K562 (cell line): Measurements from ENCODE around the gene SPEG. TPM values are rescaled to one million over a fixed set of nuclear protein-coding genes. Genes with fewer than 3 reads are reported as not detected.

Experiments
- ARHGAP35 ChIP-seq: fragments of 450-650 bp; IDR thresholded peaks from 2 replicates; pipeline ENCODE4 v1.6.1; 2018; ENCODE audit not compliant: partially characterized antibody
- ARNT ChIP-seq, 2 experiments: fragments of 450-650 bp; IDR thresholded peaks; 2 replicates each; pipeline ENCODE4 v1.6.1; 2016; ENCODE audit warnings: mild to moderate bottlenecking in 1 of 2
- CHD2 ChIP-seq: IDR thresholded peaks from 2 replicates; pipeline ENCODE4 v1.6.1; 2011; ENCODE audit warnings: low read depth, low read length
- CREB3L1 ChIP-seq: fragments of 450-650 bp; IDR thresholded peaks from 2 replicates; pipeline ENCODE4 v1.6.1; 2014; ENCODE audit warnings: low read depth, mild to moderate bottlenecking, moderate library complexity, borderline replicate concordance
- CREB5 ChIP-seq: fragments of 250-450 bp; sonication (Bioruptor Pico); IDR thresholded peaks from 2 replicates; pipeline ENCODE4 v1.5.0; 2020; ENCODE audit warnings: mild to moderate bottlenecking
- EHMT2 ChIP-seq: fragments of 450-650 bp; IDR thresholded peaks from 2 replicates; pipeline ENCODE4 v1.6.1; 2018; ENCODE audit warnings: antibody characterized with exemption
- ELF1 ChIP-seq: fragments of 200-800 bp; sonication (Bioruptor generic); IDR thresholded peaks from 2 replicates; pipeline ENCODE4 v1.6.1; 2016; ENCODE audit warnings: missing genetic modification characterization, missing compliant biosample characterization
- ELF2 ChIP-seq: fragments of 250-450 bp; sonication (Bioruptor Pico); IDR thresholded peaks from 2 replicates; pipeline ENCODE4 v1.5.0; 2021; ENCODE audit warnings: mild to moderate bottlenecking
- FOXA3 ChIP-seq, 2 experiments: fragments of 450-650 bp in 1 of 2; sonication (generic) in 1 of 2; formaldehyde crosslinking; IDR thresholded peaks in 1 of 2; conservative IDR thresholded peaks in 1 of 2; 2 replicates each; pipeline versions ENCODE4 v1.4.0 to v1.8.0; 2020 to 2022; ENCODE audit warnings: mild to moderate bottlenecking in 2 of 2, missing genetic modification reagents in 1 of 2
- HEY1 ChIP-seq: fragments of 250-450 bp; sonication (Bioruptor Pico); IDR thresholded peaks from 2 replicates; pipeline ENCODE4 v1.5.0; 2020; ENCODE audit warnings: mild to moderate bottlenecking, moderate library complexity, borderline replicate concordance
- HNRNPUL1 ChIP-seq: fragments of 200-400 bp; formaldehyde crosslinking; IDR thresholded peaks from 2 replicates; pipeline ENCODE4 v1.6.1; 2017; ENCODE audit warnings: low read length
- KLF1 ChIP-seq: fragments of 450-650 bp; IDR thresholded peaks from 2 replicates; pipeline ENCODE4 v1.6.1; 2016; ENCODE audit warnings: missing genetic modification characterization, missing compliant biosample characterization
- KLF16 ChIP-seq: IDR thresholded peaks from 2 replicates; pipeline ENCODE4 v1.6.1; 2016; ENCODE audit warnings: antibody characterized with exemption
- NCOA6 ChIP-seq: fragments of 450-650 bp; IDR thresholded peaks from 2 replicates; pipeline ENCODE4 v1.6.1; 2017; ENCODE audit warnings: mild to moderate bottlenecking
- NFXL1 ChIP-seq: fragments of 450-650 bp; formaldehyde crosslinking; IDR thresholded peaks from 2 replicates; pipeline ENCODE4 v1.4.0; 2021; ENCODE audit warnings: mild to moderate bottlenecking
- PHB2 ChIP-seq: fragments of 450-650 bp; IDR thresholded peaks from 2 replicates; pipeline ENCODE4 v1.6.1; 2017; ENCODE audit warnings: low read depth
- POLR2B ChIP-seq: fragments of 450-650 bp; IDR thresholded peaks from 2 replicates; pipeline ENCODE4 v1.6.1; 2018; ENCODE audit warnings: low read depth; ENCODE audit not compliant: partially characterized antibody
- RAD51 ChIP-seq: fragments of 450-650 bp; IDR thresholded peaks from 2 replicates; pipeline ENCODE4 v1.7.1; 2016; ENCODE audit warnings: low read depth, mild to moderate bottlenecking, borderline replicate concordance
- RBM39 ChIP-seq: fragments of 200-400 bp; formaldehyde crosslinking; optimal IDR thresholded peaks from 2 replicates; pipeline ENCODE3; 2018; ENCODE audit warnings: low read depth, low read length
- SMC3 ChIP-seq: conservative IDR thresholded peaks from 2 replicates; pipeline ENCODE4 v1.6.1; 2011; ENCODE audit warnings: low read depth, low read length, improper control_type of control experiment; ENCODE audit not compliant: insufficient read depth
- TEAD2 ChIP-seq: fragments of 450-650 bp; IDR thresholded peaks from 2 replicates; pipeline ENCODE4 v1.6.1; 2016; ENCODE audit warnings: missing genetic modification characterization, control low read depth, missing compliant biosample characterization
- VEZF1 ChIP-seq: fragments of 200-800 bp; sonication (Bioruptor generic); IDR thresholded peaks from 2 replicates; pipeline ENCODE4 v1.6.1; 2017; ENCODE audit warnings: missing genetic modification characterization, missing compliant biosample characterization
- XRCC3 ChIP-seq: fragments of 450-650 bp; IDR thresholded peaks from 2 replicates; pipeline ENCODE4 v1.6.1; 2017; ENCODE audit warnings: mild to moderate bottlenecking, moderate library complexity
- ZNF217 ChIP-seq: sonication (generic); formaldehyde crosslinking; IDR thresholded peaks from 2 replicates; pipeline ENCODE4 v1.8.0; 2022; ENCODE audit warnings: mild to moderate bottlenecking, missing genetic modification reagents
- ZNF239 ChIP-seq: fragments of 250-450 bp; sonication (Bioruptor Pico); IDR thresholded peaks from 2 replicates; pipeline ENCODE4 v1.4.0; 2020; ENCODE audit warnings: mild to moderate bottlenecking
- ZNF444 ChIP-seq: fragments of 250-450 bp; sonication (Bioruptor Pico); IDR thresholded peaks from 2 replicates; pipeline ENCODE4 v1.4.0; 2020; ENCODE audit warnings: mild to moderate bottlenecking, moderate library complexity
- ZNF75A ChIP-seq: fragments of 450-650 bp; formaldehyde crosslinking; IDR thresholded peaks from 2 replicates; pipeline ENCODE4 v1.4.0; 2020; ENCODE audit warnings: mild to moderate bottlenecking
- ZNF785 ChIP-seq: fragments of 250-450 bp; sonication (Bioruptor Pico); IDR thresholded peaks from 2 replicates; pipeline ENCODE4 v1.4.0; 2020; ENCODE audit warnings: mild to moderate bottlenecking
- ZNF79 ChIP-seq: fragments of 250-450 bp; sonication (Bioruptor Pico); IDR thresholded peaks from 2 replicates; pipeline ENCODE4 v1.4.0; 2020; ENCODE audit warnings: low read depth, mild to moderate bottlenecking, moderate library complexity
- polyA plus RNA-seq, 8 experiments: library from polyadenylated mRNA; depleted of rRNA in 4 of 8; stranded (reverse) in 5 of 8; unstranded in 3 of 8; fragments of >200 nt; fragmentation: Nextera tagmentation in 2 of 8; fragmentation: Illumina TruSeq in 1 of 8; extraction: Ambion mirVana in 2 of 8; extraction: Trizol in 1 of 8; gene quantifications; 2 replicates each; pipeline versions ENCODE4 v1.2.1 to v1.2.3, GENCODE V29; 2011 to 2014; ENCODE audit warnings: inconsistent platforms in 1 of 8, missing spikeins in 1 of 8
- total RNA-seq, 7 experiments: library from RNA; depleted of rRNA in 6 of 7; stranded (reverse); fragments of >200 nt in 6 of 7; fragmentation: Illumina TruSeq in 2 of 7; extraction: Trizol in 2 of 7; gene quantifications; 2 replicates each; pipeline versions ENCODE4 v1.2.1 to v1.2.3, GENCODE V29; 2011 to 2021; ENCODE audit warnings: low replicate concordance in 1 of 7

SPEG gene
- total and polyA plus RNA-seq, 9 of the 15 experiments (the other 6 are each of a cell fraction or from before 2014, with no cell fraction given), result 0.49 to 8.7 (median 3.0) TPM

GRCh38 chr2:219509780-219510511 lies 75.3 kb downstream of the SPEG start (continued):
- peak; percentile 84 for TF ChIP-seq ZNF75A (CRISPR knock-in tag)
- TF ChIP-seq KLF1, result no peak
- no peak for TF ChIP-seq ZNF785 (CRISPR knock-in tag)
- TF ChIP-seq TEAD2 (tag), result no peak
- TF ChIP-seq HEY1 (CRISPR knock-in tag), result no peak
- TF ChIP-seq RAD51, result no peak
- TF ChIP-seq NCOA6, result peak; percentile 84
- 0 out of 2 replicates have a peak, but pooled peaks have one; percentile 34 for TF ChIP-seq CHD2
- no peak for TF ChIP-seq ZNF79 (CRISPR knock-in tag)
- no peak for TF ChIP-seq ZNF239 (CRISPR knock-in tag)
- TF ChIP-seq CREB3L1, result no peak
- no peak for TF ChIP-seq ZNF444 (CRISPR knock-in tag)
- TF ChIP-seq XRCC3, result no peak
- no peak for TF ChIP-seq ZNF217 (CRISPR knock-in tag)
- TF ChIP-seq FOXA3 (CRISPR knock-in tag; conservative IDR thresholded peaks at IDR 0.05 in 1 of 2, IDR thresholded peaks at IDR 0.05 in 1 of 2), result no peak
- TF ChIP-seq ARHGAP35, result no peak
- no peak for TF ChIP-seq HNRNPUL1
- no peak for TF ChIP-seq CREB5
- peak; percentile 90 to 92 for TF ChIP-seq ARNT (IDR thresholded peaks at IDR 0.05)
- TF ChIP-seq ELF2 (CRISPR knock-in tag), result no peak
- peak; percentile 25; the same call in 1 of the 2 replicates for TF ChIP-seq SMC3
- TF ChIP-seq VEZF1 (CRISPR knock-in tag), result peak; percentile 98
- no peak for TF ChIP-seq NFXL1 (CRISPR knock-in tag)
- TF ChIP-seq RBM39, result no peak
- TF ChIP-seq POLR2B, result no peak
- TF ChIP-seq EHMT2, result peak; percentile 55; the same call in 1 of the 2 replicates
- peak; percentile 91 for TF ChIP-seq PHB2
- peak; percentile 94 for TF ChIP-seq KLF16
- no peak for TF ChIP-seq ELF1 (tag)
